KOPT-K1 (cell line): Measurements from ENCODE around the gene FBXO28.
"Not testable (repeated sequence)": the region's sequence is repeated elsewhere in the genome, so short reads cannot be mapped to it uniquely, and the experiment has no call there.

Experiments
- H3K27ac ChIP-seq: fragments of 200-600 bp; sonication (generic); 2 replicates; pipeline ENCODE4 v1.5.1; 2016; ENCODE audit warnings: antibody characterized with exemption, mild to moderate bottlenecking, low read depth, low read length; ENCODE audit not compliant: poor library complexity, severe bottlenecking
- H3K36me3 ChIP-seq: fragments of 200-600 bp; sonication (generic); 2 replicates; pipeline ENCODE4 v1.5.1; 2017; ENCODE audit warnings: antibody characterized with exemption, mild to moderate bottlenecking, low read length, moderate library complexity; ENCODE audit not compliant: insufficient read depth
- H3K9me3 ChIP-seq: fragments of 200-600 bp; sonication (generic); 2 replicates; pipeline ENCODE4 v1.5.1; 2017; ENCODE audit warnings: antibody characterized with exemption, low read length, mild to moderate bottlenecking; ENCODE audit not compliant: insufficient read depth, poor library complexity, severe bottlenecking

The FBXO28 gene, protein sequence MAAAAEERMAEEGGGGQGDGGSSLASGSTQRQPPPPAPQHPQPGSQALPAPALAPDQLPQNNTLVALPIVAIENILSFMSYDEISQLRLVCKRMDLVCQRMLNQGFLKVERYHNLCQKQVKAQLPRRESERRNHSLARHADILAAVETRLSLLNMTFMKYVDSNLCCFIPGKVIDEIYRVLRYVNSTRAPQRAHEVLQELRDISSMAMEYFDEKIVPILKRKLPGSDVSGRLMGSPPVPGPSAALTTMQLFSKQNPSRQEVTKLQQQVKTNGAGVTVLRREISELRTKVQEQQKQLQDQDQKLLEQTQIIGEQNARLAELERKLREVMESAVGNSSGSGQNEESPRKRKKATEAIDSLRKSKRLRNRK

DNA sequence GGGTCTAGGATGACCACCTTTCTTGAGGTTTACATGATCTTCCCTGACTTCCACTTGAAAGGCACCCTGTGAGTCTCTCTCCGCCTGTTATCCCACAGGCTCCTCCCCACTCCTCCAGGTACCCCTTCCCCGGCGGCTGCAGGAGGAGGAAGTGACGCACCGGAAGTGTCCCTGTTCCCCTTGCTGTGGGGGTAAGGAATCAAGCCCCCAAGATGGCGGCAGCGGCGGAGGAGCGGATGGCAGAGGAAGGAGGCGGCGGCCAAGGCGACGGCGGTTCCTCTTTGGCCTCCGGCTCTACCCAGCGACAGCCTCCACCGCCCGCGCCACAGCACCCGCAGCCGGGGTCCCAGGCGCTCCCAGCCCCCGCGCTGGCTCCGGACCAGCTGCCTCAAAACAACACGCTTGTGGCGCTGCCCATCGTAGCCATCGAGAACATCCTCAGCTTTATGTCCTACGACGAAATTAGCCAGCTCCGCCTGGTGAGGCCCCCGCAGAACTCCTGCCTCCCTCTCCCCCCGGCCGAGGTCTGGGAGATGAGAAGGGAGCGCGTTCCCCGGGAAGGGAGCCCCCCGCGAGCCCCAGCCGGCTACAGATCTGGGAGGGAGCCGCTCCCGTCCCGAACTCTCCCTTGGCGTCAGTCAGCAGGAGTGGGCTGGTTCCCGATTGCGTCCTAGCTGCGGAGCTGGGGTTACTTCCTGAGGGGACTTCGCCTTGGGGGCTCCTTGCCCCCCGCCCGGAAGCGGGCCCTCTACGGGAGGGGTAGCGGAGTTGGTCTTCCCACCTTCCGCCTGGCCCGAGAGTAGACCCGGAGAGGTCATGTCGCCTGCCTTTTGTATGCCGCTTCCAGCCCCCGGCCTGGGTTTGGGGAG, at the start of gene FBXO28:
TSS of gene FBXO28 (plus strand) at position 194 of the 869 bp plus-strand sequence. CDS start at position 213, 19 bp downstream.
- peak within 1 kb of the TSS; percentile 80 for H3K27ac ChIP-seq
- peaks cover 9% of the 10 kb centered on the region for H3K36me3 ChIP-seq
- H3K9me3 ChIP-seq = no peaks in the 10 kb centered on the region

DNA sequence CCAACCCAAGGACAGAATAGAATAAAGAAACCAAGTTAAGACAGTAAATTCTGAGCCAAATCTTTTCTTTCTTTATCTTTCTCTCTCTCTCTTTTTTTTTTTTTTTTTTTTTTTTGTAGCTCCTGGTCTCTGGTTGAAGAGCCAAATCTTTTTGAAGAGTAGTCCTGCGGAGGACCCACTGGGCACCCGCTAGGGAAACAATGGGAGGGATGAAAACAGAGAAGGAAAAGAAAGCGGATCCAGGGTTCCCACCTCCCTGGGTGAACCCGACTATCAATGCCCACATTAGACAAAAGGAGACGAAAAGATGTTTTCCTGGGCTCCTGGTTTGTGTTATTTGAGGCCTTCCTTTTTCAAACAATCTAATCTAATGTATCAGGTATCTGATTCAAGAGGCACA, 49.8 kb upstream of the FBXO28 start:
- Histone ChIP-seq H3K27ac (no peak overlapping the region), H3K9me3 (no peaks in the 10 kb centered on the region), H3K36me3 (no peaks in the 10 kb centered on the region)

DNA sequence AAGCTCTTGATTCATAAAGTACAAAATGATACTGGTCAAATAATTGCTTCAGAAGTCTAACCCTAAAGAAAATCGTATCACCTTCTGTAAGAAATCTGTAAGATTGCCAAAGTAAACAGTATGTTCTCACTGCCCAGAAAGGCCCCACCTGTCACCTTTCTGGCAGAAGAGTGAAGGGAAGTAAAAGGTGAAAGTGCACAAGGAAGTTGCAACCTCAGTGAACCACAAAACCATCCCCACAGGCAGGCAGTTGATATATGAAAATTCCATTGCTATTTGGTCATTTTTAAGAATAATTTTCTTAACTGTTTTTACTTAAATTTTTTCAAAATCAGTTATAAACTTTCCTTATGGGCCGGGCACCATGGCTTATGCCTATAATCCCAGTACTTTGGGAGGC, 48.5 kb upstream of the FBXO28 start:
- no peak overlapping the region for H3K27ac ChIP-seq
- no peaks in the 10 kb centered on the region for H3K36me3 ChIP-seq

DNA sequence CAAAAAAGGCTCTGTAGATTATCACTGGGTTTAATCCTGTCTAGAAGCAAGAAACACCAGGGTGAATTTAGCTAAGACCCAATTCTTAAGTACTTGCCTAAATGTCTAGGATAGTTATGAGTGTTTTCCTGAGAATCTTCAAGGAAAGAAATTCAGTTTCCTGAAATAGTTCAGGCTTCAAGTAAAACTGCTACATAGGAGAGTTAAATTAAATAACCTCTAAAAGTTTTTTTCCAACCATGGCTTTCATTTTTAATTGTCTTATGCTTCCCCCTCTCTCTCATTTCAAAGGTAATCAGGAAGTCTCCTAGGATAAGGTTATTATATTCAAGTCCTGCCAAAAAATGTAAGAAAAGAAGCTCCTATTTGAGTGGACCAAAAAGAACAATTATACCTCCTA, 46.7 kb upstream of the FBXO28 start:
- no peak overlapping the region for H3K27ac ChIP-seq

More for the DNA sequence above, 48.5 kb upstream of the FBXO28 start:
- H3K9me3 ChIP-seq = no peaks in the 10 kb centered on the region

DNA sequence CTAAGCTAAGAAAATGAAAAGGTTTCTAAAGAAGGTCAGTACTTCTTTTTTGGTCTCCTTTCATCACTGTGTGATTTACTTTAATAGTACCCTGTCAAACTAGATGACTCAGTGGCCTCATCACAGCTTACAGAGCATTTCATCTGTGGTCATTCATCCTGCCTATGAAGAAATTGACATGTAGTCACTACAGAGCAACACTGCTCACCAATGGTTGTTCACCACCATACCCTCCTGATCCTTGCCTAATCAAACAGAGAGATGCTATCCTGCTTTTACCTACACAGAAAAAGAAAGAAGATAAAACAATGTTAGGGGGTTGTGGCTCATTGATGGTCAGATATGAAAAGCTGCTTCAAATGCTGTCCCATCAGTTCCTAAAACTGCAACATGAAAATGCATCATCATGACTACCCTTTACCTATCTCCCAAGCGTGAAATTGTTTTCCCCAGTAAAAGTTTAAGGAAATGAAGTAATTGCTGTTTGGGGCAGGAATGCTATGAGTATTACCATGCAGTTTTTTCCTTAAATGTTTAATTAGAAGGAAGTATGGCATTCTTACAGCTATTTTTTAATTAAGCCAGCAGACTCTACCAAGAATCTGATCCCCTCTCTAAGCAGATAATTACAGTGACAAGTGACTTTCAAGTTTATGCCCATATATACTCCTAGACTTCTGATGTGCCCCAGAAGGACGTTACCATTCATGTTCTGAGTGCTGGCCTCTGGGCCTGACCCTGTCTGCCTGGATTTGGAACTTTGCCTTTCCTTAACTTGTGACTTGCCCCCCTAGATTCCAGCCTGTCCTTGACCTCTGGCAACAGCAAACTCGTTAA, 46.1 kb upstream of the FBXO28 start:
- H3K9me3 ChIP-seq = peaks cover 4% of the 10 kb centered on the region
- no peak overlapping the region for H3K27ac ChIP-seq
- no peaks in the 10 kb centered on the region for H3K36me3 ChIP-seq

More for the DNA sequence above, 46.7 kb upstream of the FBXO28 start:
- no peaks in the 10 kb centered on the region for H3K36me3 ChIP-seq
- H3K9me3 ChIP-seq = peaks cover under 1% of the 10 kb centered on the region

DNA sequence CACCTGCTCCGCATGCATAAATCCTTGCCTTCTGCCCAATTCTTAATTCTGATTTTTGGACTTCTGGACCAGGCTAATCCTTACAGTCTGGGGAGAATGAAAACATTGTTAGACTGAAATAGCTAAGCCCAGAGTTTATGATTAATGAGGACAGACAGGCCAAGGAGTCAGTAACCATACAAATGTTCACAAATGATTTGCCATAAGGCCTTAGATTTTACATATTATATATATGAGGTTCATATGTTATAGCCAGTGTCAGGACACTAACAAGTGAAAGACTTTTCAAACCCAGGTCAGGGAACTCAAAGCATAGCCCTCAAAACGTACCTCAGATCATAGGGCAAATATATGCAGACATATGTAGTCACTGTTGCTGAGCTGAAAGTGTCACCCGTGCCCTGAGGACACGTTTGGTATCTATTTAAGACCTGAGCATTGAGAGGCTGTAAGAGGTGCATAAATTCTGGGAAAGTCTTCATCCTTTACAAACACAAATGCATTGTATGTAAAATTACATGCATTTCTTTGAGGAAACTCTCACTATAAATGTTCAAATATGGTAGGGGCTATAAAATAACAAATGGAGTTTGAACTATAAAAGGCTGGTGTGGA, 45.3 kb upstream of the FBXO28 start:
- H3K9me3 ChIP-seq = peaks cover 4% of the 10 kb centered on the region
- H3K27ac ChIP-seq = no peak overlapping the region

DNA sequence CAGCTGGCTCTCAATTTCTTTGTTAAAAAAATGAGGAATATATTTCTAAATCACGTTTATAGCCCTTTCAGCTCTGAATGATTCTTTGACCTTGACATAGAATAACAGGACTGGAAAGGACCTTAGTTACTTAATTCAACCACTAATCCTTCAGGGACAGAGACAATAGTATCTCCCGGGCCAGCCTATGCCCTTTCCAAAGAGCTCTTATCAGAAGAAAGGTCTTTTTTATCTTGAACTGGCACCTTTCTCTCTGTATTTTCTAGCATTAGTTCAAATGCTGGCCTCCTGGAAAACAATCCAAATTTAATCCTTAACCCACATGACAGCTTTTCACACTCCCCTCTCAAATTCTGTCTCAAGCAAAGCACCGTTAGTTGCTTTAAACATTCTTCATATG, 44.8 kb upstream of the FBXO28 start:
- Histone ChIP-seq H3K36me3 (no peaks in the 10 kb centered on the region), H3K27ac (no peak overlapping the region), H3K9me3 (peaks cover 4% of the 10 kb centered on the region)

More for the DNA sequence above, 45.3 kb upstream of the FBXO28 start:
- H3K36me3 ChIP-seq = no peaks in the 10 kb centered on the region

DNA sequence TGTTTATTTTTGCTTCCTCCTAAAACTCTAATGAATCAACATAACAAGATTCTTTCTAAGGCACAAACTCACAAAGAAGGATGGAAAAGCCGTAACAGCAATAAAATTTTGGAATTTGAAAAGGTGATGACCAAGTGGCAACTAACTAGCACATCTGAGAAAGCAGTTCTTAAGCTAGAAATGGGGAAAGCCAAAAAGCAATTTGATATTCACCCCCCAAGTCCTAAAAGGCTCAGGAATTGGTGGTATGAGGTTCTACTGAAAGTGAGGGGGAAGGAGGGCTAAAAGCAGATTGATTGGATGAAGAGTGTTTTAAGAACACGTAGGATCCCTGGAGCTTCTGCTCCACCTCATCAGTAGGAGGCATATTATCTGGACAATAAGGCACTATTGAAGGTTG, 43.4 kb upstream of the FBXO28 start:
- no peaks in the 10 kb centered on the region for H3K36me3 ChIP-seq
- peaks cover 4% of the 10 kb centered on the region for H3K9me3 ChIP-seq
- H3K27ac ChIP-seq = no peak overlapping the region

DNA sequence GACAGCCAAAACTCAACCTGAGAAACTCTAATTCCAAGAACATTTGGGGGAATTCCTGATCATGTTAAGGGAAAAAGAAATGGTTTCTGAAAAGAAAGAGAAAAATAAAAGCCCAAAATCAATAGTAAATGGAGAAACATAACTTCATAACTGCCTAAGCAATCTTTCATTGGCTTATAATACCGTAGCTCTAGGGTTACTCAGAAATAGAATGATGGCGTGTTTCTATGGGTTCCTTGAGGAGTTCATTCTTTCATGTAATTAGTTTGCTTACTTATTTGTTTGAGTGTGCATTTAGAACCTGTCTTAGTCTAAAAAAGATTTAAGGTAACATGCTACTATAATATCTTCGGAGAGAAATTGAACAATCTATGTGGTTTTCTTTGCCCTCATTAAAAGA, 37.5 kb upstream of the FBXO28 start:
- peaks cover 4% of the 10 kb centered on the region for H3K9me3 ChIP-seq
- no peaks in the 10 kb centered on the region for H3K36me3 ChIP-seq
- no peak overlapping the region for H3K27ac ChIP-seq

DNA sequence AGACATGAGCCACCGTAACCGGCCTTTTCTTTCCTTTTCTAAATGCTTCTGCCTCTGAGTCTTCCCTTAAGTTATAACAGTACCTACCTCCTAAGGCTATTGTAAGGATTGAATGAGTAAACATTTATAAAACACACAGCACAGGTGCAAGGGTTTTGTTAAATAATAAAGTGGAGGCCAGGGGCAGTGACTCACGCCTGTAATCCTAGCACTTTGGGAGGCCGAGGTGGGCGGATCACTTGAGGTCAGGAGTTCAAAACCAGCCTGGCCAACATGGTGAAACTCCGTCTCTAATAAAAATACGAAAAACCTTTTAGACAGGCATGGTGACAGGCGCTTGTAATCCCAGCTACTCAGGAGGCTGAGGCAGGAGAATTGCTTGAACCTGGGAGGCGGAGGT, 34.3 kb upstream of the FBXO28 start:
- not testable (repeated sequence) for H3K9me3 ChIP-seq, H3K27ac ChIP-seq, H3K36me3 ChIP-seq

DNA sequence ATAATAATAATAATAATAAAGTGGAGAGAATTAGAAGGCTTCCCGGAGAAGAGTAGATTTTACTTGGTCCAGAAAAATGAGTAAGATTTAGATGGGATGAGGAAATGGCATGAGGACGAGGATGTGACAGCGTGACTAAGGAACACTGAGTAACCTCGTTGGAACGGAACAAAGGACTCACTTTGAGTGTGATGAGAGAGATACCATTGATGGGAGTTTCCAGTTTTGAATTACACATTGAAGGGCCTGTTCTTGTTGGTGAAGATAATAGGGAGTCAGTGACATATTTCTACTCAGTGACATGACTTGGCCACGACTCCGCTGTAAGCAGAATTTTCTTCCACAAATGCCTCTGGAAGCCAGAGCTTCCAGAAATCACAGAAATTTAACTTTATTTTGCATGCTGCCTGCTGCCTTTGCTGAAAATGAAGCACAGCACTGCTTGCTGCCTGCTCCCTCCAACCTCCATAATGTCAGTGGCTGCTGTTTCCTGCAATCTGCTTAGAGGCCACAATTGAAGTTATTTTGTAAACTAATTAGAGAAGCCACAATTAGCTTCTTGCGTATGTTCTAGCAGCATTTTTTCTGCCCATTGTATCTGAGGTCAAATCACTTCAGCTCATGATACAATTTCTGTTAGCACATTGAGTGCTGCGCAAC, 33.7 kb upstream of the FBXO28 start:
- H3K27ac ChIP-seq = no peak overlapping the region
- no peaks in the 10 kb centered on the region for H3K36me3 ChIP-seq
- no peaks in the 10 kb centered on the region for H3K9me3 ChIP-seq

DNA sequence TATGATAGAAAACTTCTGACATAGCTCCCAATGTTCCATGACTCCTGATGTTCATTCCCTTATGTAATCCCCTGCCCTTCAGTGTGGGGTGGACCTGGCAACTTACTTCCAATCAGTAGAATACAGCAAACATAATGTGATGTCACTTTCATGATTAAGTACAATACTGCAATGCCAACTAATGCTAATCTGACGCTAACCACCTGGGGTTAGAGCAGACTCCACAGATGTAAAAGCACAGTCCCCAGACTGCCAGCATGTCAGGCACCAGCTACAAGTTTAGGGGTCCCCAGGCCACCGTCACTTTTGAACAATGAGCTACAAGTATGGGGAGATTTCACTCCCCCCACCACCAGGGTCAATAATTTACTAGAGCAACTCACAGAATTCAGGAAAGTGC, 32.3 kb upstream of the FBXO28 start:
- Histone ChIP-seq H3K36me3 (no peaks in the 10 kb centered on the region), H3K27ac (no peak overlapping the region), H3K9me3 (no peaks in the 10 kb centered on the region)

DNA sequence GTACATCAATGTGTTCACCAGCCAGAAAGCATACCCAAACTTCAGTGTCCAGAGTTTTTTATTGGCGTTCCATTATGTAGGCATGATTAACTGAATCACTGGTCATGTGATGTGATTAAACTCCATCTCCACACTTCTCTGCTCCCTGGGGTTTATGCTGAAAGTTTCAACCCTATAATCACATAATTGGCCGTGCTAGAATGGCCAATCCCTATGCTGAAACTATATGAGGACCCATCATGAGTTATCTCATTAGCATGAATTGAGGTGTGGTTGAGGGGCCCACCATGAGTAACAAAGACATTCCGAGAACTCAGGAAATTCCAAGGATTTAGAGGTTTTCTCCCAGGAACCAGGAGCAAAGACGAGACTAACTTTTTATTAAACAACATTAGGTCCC, 31.8 kb upstream of the FBXO28 start:
- no peaks in the 10 kb centered on the region for H3K9me3 ChIP-seq
- no peak overlapping the region for H3K27ac ChIP-seq
- H3K36me3 ChIP-seq = no peaks in the 10 kb centered on the region

DNA sequence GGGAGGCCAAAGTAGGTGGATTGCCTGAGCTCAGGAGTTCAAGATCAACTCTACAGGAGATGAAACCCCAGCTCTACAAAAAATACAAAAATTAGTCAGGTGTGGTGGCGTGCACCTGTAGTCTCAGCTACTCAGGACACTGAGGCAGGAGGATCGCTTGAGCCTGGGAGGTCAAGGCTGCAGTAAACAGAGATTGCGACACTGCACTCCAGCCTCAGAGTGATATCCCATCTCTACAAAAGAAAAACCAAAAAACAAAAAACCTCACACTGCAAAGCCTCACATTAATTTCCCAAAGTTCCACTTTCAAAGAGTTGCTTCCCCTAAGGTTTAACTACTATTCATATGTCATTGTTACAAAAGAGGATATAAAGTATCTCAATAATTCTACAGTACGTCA, 29.0 kb upstream of the FBXO28 start:
- no peaks in the 10 kb centered on the region for H3K36me3 ChIP-seq
- no peaks in the 10 kb centered on the region for H3K9me3 ChIP-seq
- H3K27ac ChIP-seq = no peak overlapping the region
